GM19238 (cell line): Measurements from ENCODE around the gene KLRF2.
"Not testable (repeated sequence)": the region's sequence is repeated elsewhere in the genome, so short reads cannot be mapped to it uniquely, and the experiment has no call there.

Source experiments
- DNase-seq: peaks from one replicate; pipeline ENCODE4 v3.0.0; 2011; ENCODE audit warnings: low spot score; ENCODE audit not compliant: insufficient read length

KLRF2 gene, protein sequence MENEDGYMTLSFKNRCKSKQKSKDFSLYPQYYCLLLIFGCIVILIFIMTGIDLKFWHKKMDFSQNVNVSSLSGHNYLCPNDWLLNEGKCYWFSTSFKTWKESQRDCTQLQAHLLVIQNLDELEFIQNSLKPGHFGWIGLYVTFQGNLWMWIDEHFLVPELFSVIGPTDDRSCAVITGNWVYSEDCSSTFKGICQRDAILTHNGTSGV

GRCh38 chr12:9881246-9881645 is at the start of gene KLRF2:
TSS of gene KLRF2 (plus strand) at chr12:9881489. CDS start at chr12:9881596, 107 bp downstream.
- no peak for DNase-seq

GRCh38 chr12:9831720-9832119 is 49.6 kb upstream of the KLRF2 start:
- no peak for DNase-seq

- no peak for DNase-seq
These were observed 37.9 kb upstream of the KLRF2 start for GRCh38 chr12:9843407-9843806.

GRCh38 chr12:9848899-9849298 is 32.4 kb upstream of the KLRF2 start:
- DNase-seq = no peak

- no peak for DNase-seq
These were observed 30.2 kb upstream of the KLRF2 start for GRCh38 chr12:9851050-9851449.

DNA sequence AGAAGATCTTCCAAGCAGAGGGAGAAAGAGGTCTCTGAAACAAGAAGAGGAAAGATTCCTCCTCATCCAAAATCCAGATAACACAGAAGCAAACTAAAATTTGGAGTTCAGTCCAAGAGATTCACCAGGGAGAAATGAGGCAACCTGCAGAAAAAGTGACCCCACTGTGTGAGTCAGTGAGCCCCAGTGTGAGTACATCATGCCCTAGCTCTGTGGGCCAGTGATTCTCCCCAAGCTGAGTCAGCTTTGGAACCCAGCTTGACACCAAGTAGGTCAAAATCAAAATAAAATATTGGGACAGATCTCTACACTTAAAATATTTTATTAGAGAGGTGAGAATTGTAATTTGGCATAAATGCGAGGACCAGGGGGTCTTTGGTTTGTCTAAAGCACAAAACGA is 29.4 kb upstream of the KLRF2 start:
- DNase-seq = no peak

- DNase-seq = no peak
These were observed 25.1 kb upstream of the KLRF2 start for GRCh38 chr12:9856151-9856550.

DNA sequence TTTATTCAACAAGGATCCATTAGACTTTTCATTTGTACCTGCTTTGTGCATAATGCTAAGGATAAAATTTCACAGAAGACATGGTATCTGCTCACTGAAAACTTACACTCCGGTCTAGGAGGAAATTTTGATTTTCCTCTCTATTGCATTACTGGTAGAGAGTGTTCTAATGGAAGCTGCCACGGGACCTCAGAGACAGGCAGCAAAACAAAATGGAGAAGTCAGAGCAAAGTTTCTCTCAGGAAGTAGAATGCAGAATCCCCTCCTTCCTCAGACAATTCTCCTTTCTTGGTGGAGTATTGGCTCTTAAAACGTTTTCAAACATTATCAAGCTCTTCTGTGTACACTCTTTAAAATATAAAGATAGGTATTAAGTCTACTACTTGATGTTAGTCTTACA is 24.4 kb upstream of the KLRF2 start:
- no peak for DNase-seq

DNA sequence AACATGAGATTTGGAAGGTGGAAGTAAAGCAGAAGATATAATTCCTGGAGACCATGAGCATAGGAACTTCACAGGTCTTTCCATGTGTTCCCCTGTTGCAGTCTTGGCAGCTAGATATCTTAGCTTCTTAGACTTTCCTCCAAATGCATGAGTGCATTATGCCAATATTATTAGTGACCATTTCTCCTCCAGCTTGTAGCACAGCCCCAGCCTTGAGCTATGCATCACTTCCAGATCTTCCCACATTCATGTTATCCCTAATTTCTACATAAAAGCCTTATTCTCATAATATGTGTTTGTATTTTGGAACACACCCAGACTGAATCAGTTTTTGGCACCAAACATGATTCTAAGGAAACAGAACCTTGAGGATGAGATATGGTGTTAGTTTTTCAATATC is 23.2 kb upstream of the KLRF2 start:
- no peak for DNase-seq

- DNase-seq = no peak
These were observed 16.2 kb upstream of the KLRF2 start for GRCh38 chr12:9864913-9865675.

DNA sequence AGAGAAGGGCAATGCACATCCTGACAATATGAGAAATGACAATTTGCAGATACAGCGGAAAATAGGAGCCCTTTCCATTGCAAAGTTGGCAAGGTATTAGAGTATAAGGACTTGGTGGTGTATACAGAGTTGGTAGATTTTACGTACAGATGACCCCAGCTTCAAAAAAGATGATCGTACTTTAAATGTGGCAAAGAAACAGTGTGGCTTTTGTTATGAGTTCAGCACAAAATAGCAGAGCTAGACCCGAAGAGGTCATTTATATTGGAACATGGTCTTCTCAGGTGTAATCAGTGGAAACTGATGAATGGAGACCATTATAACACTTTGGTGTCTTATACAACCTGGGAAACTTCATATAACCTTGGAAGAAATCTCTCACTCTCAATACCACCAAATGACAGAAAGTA is 14.4 kb upstream of the KLRF2 start:
- no peak for DNase-seq

DNA sequence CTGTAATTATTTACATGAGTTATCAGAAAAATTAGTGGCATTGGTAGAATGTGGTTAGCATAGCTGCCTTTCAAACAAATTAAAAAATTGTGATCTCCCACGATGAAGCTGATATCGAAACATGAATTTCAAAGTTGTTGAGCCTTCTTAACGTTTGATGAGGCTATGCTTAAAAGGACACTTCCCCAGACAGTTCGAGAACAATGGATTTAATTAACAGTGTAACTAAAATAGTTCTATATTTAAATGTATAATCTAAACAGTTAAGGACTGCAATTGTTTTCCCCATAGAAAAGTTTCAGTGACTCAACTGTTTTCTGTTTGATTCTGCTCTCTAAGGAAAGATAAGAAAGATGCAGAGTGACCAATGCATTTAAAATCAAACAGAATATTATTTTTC is 13.8 kb upstream of the KLRF2 start:
- DNase-seq = no peak

- no peak for DNase-seq
These were observed 12.9 kb upstream of the KLRF2 start for GRCh38 chr12:9868311-9868801.

DNA sequence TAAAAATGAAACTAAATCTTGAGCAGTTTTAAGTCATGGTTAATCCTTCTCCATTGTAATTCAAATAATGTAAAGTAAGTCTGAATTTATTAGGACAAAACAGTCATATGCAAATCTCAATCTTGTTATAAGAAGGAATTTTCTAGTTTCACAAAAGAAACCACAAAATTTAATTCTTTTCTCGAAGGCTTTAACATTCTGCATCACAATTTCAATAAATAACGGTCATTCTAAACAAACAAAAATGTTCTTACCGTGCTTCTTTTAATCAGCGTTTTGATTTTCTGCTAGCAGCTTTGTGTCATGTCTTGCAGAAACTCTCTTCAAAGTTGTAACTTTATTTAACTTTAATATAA is 12.4 kb upstream of the KLRF2 start:
- DNase-seq = no peak

DNA sequence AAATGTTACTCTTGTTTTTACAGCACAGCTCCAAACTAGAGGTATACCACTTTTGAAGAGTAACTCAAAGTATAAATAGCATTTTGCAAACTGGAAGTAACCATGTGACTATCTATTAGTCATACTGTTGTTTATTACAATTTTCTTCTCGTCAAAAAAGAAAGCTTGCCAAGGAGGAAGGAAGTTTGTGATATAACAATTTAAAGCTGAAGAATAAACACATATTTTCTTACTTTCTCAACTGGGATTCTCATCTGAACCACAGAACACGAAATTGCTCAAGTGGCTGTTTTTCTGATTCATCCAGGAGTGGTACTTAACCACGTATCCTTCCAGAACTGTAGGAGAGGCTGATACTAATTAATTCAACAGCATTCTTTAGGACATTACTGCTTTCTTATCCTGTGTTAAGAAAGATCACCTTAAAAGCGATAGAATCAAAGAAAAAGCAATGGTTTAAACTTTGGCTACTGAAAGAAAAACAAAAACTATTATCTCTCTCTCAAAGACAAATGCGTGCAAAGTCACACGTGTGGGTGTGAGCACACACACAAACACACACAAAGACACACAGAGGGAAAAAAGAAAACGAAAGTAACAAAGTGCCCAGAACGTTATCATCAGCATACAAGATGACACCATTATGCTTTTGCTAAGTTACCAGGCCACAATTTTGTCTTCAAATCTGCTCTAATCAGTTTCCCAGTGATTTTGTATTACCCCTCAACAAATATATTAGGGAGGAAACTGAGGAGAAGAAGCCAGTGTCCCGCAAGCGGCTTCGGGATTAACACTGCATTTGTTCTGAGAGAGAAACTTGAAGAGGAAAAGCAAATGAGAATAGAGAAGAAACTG is 11.8 kb upstream of the KLRF2 start, which contains the start of gene CLEC2B:
CLEC2B (minus strand) TSS at position 48 of the 855 bp plus-strand sequence.
- DNase-seq = no peak

- DNase-seq = no peak
These were observed 10.9 kb upstream of the KLRF2 start for GRCh38 chr12:9870286-9870866.

- no peak for DNase-seq
These were observed 9.1 kb upstream of the KLRF2 start for GRCh38 chr12:9872162-9872561.

GRCh38 chr12:9872742-9873141 is 8.5 kb upstream of the KLRF2 start:
- no peak for DNase-seq

DNA sequence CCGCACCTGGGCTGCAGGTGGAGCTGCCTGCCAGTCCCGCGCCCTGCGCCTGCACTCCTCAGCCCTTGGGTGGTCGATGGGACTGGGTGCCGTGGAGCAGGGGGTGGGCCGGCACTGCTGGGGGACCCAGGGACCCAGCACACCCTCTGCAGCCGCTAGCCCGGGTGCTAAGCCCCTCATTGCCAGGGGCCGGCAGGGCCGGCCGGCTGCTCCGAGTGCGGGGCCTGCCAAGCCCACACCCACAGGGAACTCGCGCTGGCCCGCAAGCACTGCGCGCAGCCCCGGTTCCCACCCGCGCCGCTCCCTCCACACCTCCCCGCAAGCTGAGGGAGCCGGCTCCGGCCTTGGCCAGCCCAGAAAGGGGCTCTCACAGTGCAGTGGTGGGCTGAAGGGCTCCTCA is 5.2 kb upstream of the KLRF2 start:
- DNase-seq = not testable (repeated sequence)

GRCh38 chr12:9880532-9881078 is 684 bp upstream of the KLRF2 start:
- no peak for DNase-seq

GRCh38 chr12:9881988-9882387 is 699 bp downstream of the KLRF2 start:
- DNase-seq = no peak
